K562 (cell line): Measurements from ENCODE around the gene MYO1B. TPM values are rescaled to one million over a fixed set of nuclear protein-coding genes. Genes with fewer than 3 reads are reported as not detected.

Experiments used
- ATAC-seq: fragments of 200-7000 bp; cut with Tn5 transposase; 3 replicates; pipeline ENCODE4 v1.9.1; 2020; ENCODE audit warnings: moderate library complexity
- BruUV-seq: library from RNA; stranded (reverse); fragments of 400-500 nt; replicated peaks from 2 replicates; lab custom pipeline; 2021; lab: Mats Ljungman, UMichigan
- CTCF ChIA-PET: fragments of 300-600 bp; formaldehyde crosslinking; extraction: SDS; loops from one replicate; lab custom pipeline; 2021; ENCODE audit warnings: low intra/inter-chr PET ratio; lab: Yijun Ruan, JAX
- POLR2A ChIA-PET: fragments of 300-600, 350-650 bp; sonication (Branson Sonifier 250); formaldehyde crosslinking; extraction: SDS; loops from one replicate; lab custom pipeline; 2021; ENCODE audit warnings: antibody characterized with exemption, inconsistent platforms; lab: Yijun Ruan, JAX
- DNase-seq, 4 experiments: peaks; one replicate each; pipeline versions ENCODE4 v3.0.0 to v3.0.0-alpha.2; 2011 to 2018; ENCODE audit warnings: low spot score in 3 of 4, mixed read lengths in 3 of 4; ENCODE audit errors: extremely low read depth in 1 of 4
- FAIRE-seq: peaks from 2 replicates; lab custom pipeline; 2011; peaks lifted over from hg19 to GRCh38; lab: Jason Lieb, UNC
- H2AFZ ChIP-seq: 2 replicates; pipeline ENCODE4 v1.6.0; 2011; ENCODE audit warnings: low read depth, low read length, control low read depth, inconsistent platforms
- H3K27ac ChIP-seq: fragments of 200-600 bp; 3 replicates; pipeline ENCODE4 v1.8.0; 2011; ENCODE audit warnings: low read depth, mild to moderate bottlenecking, control low read depth, inconsistent platforms, low read length, moderate library complexity, mixed read lengths; ENCODE audit errors: extremely low read depth
- H3K27me3 ChIP-seq, 2 experiments: fragments of 300-600 bp in 1 of 2; 2 replicates in 1 of 2; 3 replicates in 1 of 2; pipeline versions ENCODE4 v1.6.0 to v1.8.0; 2011; ENCODE audit warnings: inconsistent platforms in 2 of 2, low read length in 2 of 2, mild to moderate bottlenecking in 1 of 2, mixed read lengths in 1 of 2, moderate library complexity in 1 of 2; ENCODE audit not compliant: control insufficient read depth in 2 of 2, insufficient read depth in 2 of 2
- H3K36me3 ChIP-seq: fragments of 300-600 bp; 3 replicates; pipeline ENCODE4 v1.8.0; 2011; ENCODE audit warnings: mild to moderate bottlenecking, low read length, inconsistent platforms; ENCODE audit not compliant: control insufficient read depth, insufficient read depth
- H3K4me1 ChIP-seq, 2 experiments: fragments of 200-600 bp in 1 of 2; replicated peaks in 1 of 2; 2 replicates in 1 of 2; 3 replicates in 1 of 2; pipeline versions ENCODE4 v1.5.1 to v1.8.0; 2011; ENCODE audit warnings: inconsistent platforms in 2 of 2, low read length in 2 of 2, mild to moderate bottlenecking in 1 of 2, mixed read lengths in 1 of 2, moderate library complexity in 1 of 2; ENCODE audit not compliant: control insufficient read depth in 2 of 2, insufficient read depth in 2 of 2
- H3K4me2 ChIP-seq: 2 replicates; pipeline ENCODE4 v1.6.1; 2011; ENCODE audit warnings: low read length, control low read depth, inconsistent platforms, mixed read lengths; ENCODE audit not compliant: insufficient read depth
- H3K4me3 ChIP-seq: fragments of 200-600 bp; sonication (generic), shearing (Covaris generic); 2 replicates; pipeline ENCODE4 v1.5.1; 2016; ENCODE audit warnings: control low read depth, inconsistent platforms
- H3K79me2 ChIP-seq: fragments of 200-600 bp; 3 replicates; pipeline ENCODE4 v1.8.0; 2011; ENCODE audit warnings: low read length, inconsistent platforms; ENCODE audit not compliant: control insufficient read depth, insufficient read depth
- H3K9ac ChIP-seq, 2 experiments: 2 replicates each; pipeline versions ENCODE4 v1.6.0 to v1.6.1; 2011; ENCODE audit warnings: low read depth in 2 of 2, low read length in 2 of 2, control low read depth in 1 of 2, inconsistent platforms in 1 of 2, mild to moderate bottlenecking in 1 of 2, mixed read lengths in 1 of 2; ENCODE audit not compliant: insufficient read depth in 1 of 2
- H3K9me1 ChIP-seq: one replicate; pipeline ENCODE4 v1.6.0; 2011; ENCODE audit warnings: inconsistent platforms, mild to moderate bottlenecking, low read length, moderate library complexity; ENCODE audit not compliant: control insufficient read depth, insufficient read depth
- H3K9me3 ChIP-seq: replicated peaks from 2 replicates; pipeline ENCODE4 v1.5.1; 2011; ENCODE audit warnings: low read depth, low read length, inconsistent platforms; ENCODE audit not compliant: control insufficient read depth, insufficient read depth
- H4K20me1 ChIP-seq: replicated peaks from 2 replicates; pipeline ENCODE4 v1.6.1; 2011; ENCODE audit warnings: low read length, inconsistent platforms, mixed read lengths; ENCODE audit not compliant: control insufficient read depth, insufficient read depth
- ARID3A ChIP-seq: IDR thresholded peaks from 2 replicates; pipeline ENCODE4 v1.6.1; 2012; ENCODE audit warnings: low read depth, low read length, improper control_type of control experiment, borderline replicate concordance
- ASH1L ChIP-seq: fragments of 450-650 bp; IDR thresholded peaks from 2 replicates; pipeline ENCODE4 v1.6.1; 2018; ENCODE audit warnings: borderline replicate concordance, mild to moderate bottlenecking, low read depth; ENCODE audit not compliant: partially characterized antibody
- GTF2F1 ChIP-seq: IDR thresholded peaks from 2 replicates; pipeline ENCODE4 v1.6.1; 2011; ENCODE audit warnings: low read depth, low read length, improper control_type of control experiment
- HIVEP1 ChIP-seq: fragments of 250-450 bp; sonication (Bioruptor Pico); IDR thresholded peaks from 2 replicates; pipeline ENCODE4 v1.4.0; 2020; ENCODE audit warnings: mild to moderate bottlenecking
- KLF13 ChIP-seq: fragments of 450-650 bp; IDR thresholded peaks from 2 replicates; pipeline ENCODE4 v1.6.1; 2016; ENCODE audit warnings: missing genetic modification characterization, low read depth, mild to moderate bottlenecking, missing compliant biosample characterization, moderate library complexity, borderline replicate concordance
- RAD51 ChIP-seq: fragments of 450-650 bp; IDR thresholded peaks from 2 replicates; pipeline ENCODE4 v1.7.1; 2016; ENCODE audit warnings: low read depth, mild to moderate bottlenecking, borderline replicate concordance
- RREB1 ChIP-seq: fragments of 250-450 bp; sonication (Bioruptor Pico); IDR thresholded peaks from 2 replicates; pipeline ENCODE4 v1.4.0; 2020
- SAFB ChIP-seq: fragments of 200-400 bp; formaldehyde crosslinking; IDR thresholded peaks from 2 replicates; pipeline ENCODE4 v1.6.1; 2017; ENCODE audit warnings: low read depth, low read length, borderline replicate concordance
- ZNF12 ChIP-seq: sonication (generic); formaldehyde crosslinking; IDR thresholded peaks from 2 replicates; pipeline ENCODE4 v1.4.0; 2020; ENCODE audit warnings: mild to moderate bottlenecking, missing genetic modification reagents
- ZNF282 ChIP-seq: sonication (generic); formaldehyde crosslinking; IDR thresholded peaks from 2 replicates; pipeline ENCODE4 v1.8.1; 2023; ENCODE audit warnings: missing genetic modification reagents
- ZNF398 ChIP-seq: fragments of 250-450 bp; sonication (Bioruptor Pico); IDR thresholded peaks from 2 replicates; pipeline ENCODE4 v1.8.0; 2021; ENCODE audit warnings: moderate library complexity, mild to moderate bottlenecking, inconsistent platforms
- ZNF507 ChIP-seq: conservative IDR thresholded peaks from 2 replicates; pipeline ENCODE4 v1.6.1; 2017; ENCODE audit warnings: missing genetic modification characterization, missing compliant biosample characterization
- WGBS: fragments of 100-300 bp; shearing (Covaris generic); methylation state at CpG from one replicate; pipeline ENCODE4 v1.1.6; 2016; ENCODE audit warnings: low coverage, mixed read lengths; ENCODE audit not compliant: insufficient coverage; ENCODE audit errors: missing lambda C conversion rate; 5-methylcytosine and 5-hydroxymethylcytosine counted together
- in situ Hi-C: fragments of 300-500 bp; cut with MboI; formaldehyde crosslinking; loops from 4 replicates; pipeline ENCODE4 v1.15.0; 2018; ENCODE audit warnings: inconsistent platforms, mixed read lengths
- intact Hi-C: fragments of 100-400 bp; cut with micrococcal nuclease; formaldehyde crosslinking; loops from 2 replicates; pipeline ENCODE4 v1.14.2; 2022
- polyA plus RNA-seq, 8 experiments: library from polyadenylated mRNA; depleted of rRNA in 4 of 8; stranded (reverse) in 5 of 8; unstranded in 3 of 8; fragments of >200 nt; fragmentation: Nextera tagmentation in 2 of 8; fragmentation: Illumina TruSeq in 1 of 8; extraction: Ambion mirVana in 2 of 8; extraction: Trizol in 1 of 8; gene quantifications; 2 replicates each; pipeline versions ENCODE4 v1.2.1 to v1.2.3, GENCODE V29; 2011 to 2014; ENCODE audit warnings: inconsistent platforms in 1 of 8, missing spikeins in 1 of 8
- total RNA-seq, 7 experiments: library from RNA; depleted of rRNA in 6 of 7; stranded (reverse); fragments of >200 nt in 6 of 7; fragmentation: Illumina TruSeq in 2 of 7; extraction: Trizol in 2 of 7; gene quantifications; 2 replicates each; pipeline versions ENCODE4 v1.2.1 to v1.2.3, GENCODE V29; 2011 to 2021; ENCODE audit warnings: low replicate concordance in 1 of 7

MYO1B gene
- total and polyA plus RNA-seq, 9 of the 15 experiments (the other 6 are each of a cell fraction or from before 2014, with no cell fraction given) = 0.04 to 0.33 (median 0.20) TPM; not detected in 5

GRCh38 chr2:191304939-191305875 lies 60.0 kb downstream of the MYO1B start:
- Histone ChIP-seq H3K36me3 (no peaks in the 10 kb centered on the region), H3K9ac (no peak overlapping the region), H2AFZ (no peak overlapping the region), H3K4me3 (no peak overlapping the region), H4K20me1 (no peaks in the 10 kb centered on the region), H3K9me1 (no peaks in the 10 kb centered on the region), H3K79me2 (no peaks in the 10 kb centered on the region), H3K27me3 (no peaks in the 10 kb centered on the region), H3K4me2 (no peak overlapping the region), H3K9me3 (no peaks in the 10 kb centered on the region), H3K27ac (no peak overlapping the region), H3K4me1 (no peaks in the 10 kb centered on the region)
- 2% methylated on average over 8 of the region's 8 CpGs for WGBS
- TF ChIP-seq GTF2F1 = no peak
- no peak for TF ChIP-seq SAFB
- TF ChIP-seq ZNF282 (CRISPR knock-in tag) = no peak
- TF ChIP-seq RREB1 (CRISPR knock-in tag) = no peak
- TF ChIP-seq ZNF507 (tag) = no peak
- TF ChIP-seq ASH1L = no peak
- TF ChIP-seq KLF13 (tag) = no peak
- no peak for TF ChIP-seq HIVEP1 (CRISPR knock-in tag)
- TF ChIP-seq RAD51 = no peak
- no peak for TF ChIP-seq ZNF12 (CRISPR knock-in tag)
- TF ChIP-seq ARID3A = no peak
- TF ChIP-seq ZNF398 (CRISPR knock-in tag) = no peak
- in situ Hi-C loops (no loop called here), intact Hi-C loops (no loop called here)
- ChIA-PET CTCF (no interaction called here), POLR2A (no interaction called here)
- ATAC-seq = no peak
- DNase-seq = no peak
- no TSS peak for BruUV-seq
- FAIRE-seq = no peak
